ENCODE data around the gene GNA12. TPM values are rescaled to one million over a fixed set of nuclear protein-coding genes. Genes with fewer than 3 reads are reported as not detected.

The GNA12 gene
- 10 to 100 TPM; 17.9 to 33.3 (median 21.7) TPM for total RNA-seq

- intact Hi-C loops (cut with DNase I), result loop anchor here (10.0 kb wide), 1 partner anchor 290 kb away; the partner anchor contains the start of genes BRAT1 and IQCE
- Histone ChIP-seq H3K36me3 (no peaks in the 10 kb centered on the region), H3K4me1 (peaks cover 8 to 13% of the 10 kb centered on the region in 2 donors), H3K4me3 (replicated peaks in 1 of 3) (peak within 1 kb of the TSS in 2 of 3 donors; percentile 29 to 85), H3K27ac (peak within 1 kb of the TSS in 1 of 3 donors; percentile 36), H3K9me3 (no peaks in the 10 kb centered on the region), H3K27me3 (no peaks in the 10 kb centered on the region)
- DNase-seq, result peak; percentile 100
- no peak for TF ChIP-seq CTCF (IDR thresholded peaks at IDR 0.05)
- TF ChIP-seq POLR2A (IDR thresholded peaks at IDR 0.05), result peak in 1 of 2 donors; percentile 83
- whole genome bisulfite sequencing, 2 donors, result 2% methylated on average over 32 to 59 of the region's 79 CpGs
Observed at GRCh38 chr7:2844153-2845033, at the start of gene GNA12. TSS of gene GNA12 (minus strand) at chr7:2844308. CDS start at chr7:2844161, 147 bp downstream.

DNA sequence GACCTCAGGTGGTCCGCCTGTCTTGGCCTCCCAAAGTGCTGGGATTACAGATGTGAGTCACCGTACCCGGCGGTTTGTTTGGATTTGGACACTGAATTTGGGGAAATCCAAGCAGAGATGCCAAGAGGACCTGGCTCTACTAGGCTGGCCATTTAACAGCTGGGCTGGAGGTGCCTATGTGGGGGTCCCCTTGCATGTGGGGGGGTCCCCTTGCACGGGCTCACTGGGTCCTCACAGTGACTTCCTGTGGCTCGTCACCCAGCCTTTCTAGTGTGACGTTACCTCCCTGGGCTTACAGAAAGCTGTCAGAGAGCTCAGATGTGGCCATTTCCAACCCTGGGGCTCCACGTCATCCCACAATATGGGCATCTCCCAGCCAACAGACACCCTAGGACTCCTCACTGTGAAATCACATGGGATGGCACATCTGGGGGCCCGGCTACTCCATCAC, 49.3 kb upstream of the GNA12 start:
- no peak for DNase-seq
- intact Hi-C loops (cut with DNase I), result no loop called here
- no peak overlapping the region for H3K27ac ChIP-seq
- 79 to 85% methylated on average over 5 to 9 of the region's 9 CpGs for WGBS, 2 donors
- H3K27me3 ChIP-seq, result no peaks in the 10 kb centered on the region
- no peaks in the 10 kb centered on the region for H3K36me3 ChIP-seq
- no peaks in the 10 kb centered on the region for H3K4me1 ChIP-seq
- H3K4me3 ChIP-seq (replicated peaks in 1 of 3), result no peak overlapping the region
- no peaks in the 10 kb centered on the region for H3K9me3 ChIP-seq
- no peak for TF ChIP-seq POLR2A (IDR thresholded peaks at IDR 0.05)

DNA sequence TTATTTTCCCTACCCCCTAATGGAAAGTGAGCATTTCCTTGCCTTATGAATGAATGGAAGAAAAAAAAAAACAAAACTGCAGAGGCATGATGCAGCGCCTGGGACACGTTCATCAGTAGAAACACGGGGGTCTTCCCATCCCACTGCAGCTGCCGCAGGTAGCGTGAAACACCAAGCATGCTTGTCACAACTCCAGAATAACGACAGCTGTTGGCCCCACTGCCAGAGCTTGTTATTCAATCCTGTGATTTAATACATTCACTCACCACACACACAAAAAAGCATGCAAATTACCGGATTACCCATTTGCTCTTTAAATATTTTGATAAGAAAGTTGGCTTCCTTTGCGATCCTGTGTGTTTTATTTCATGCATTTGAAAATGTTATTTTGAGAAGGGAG, 48.4 kb upstream of the GNA12 start:
- Histone ChIP-seq H3K4me1 (no peaks in the 10 kb centered on the region), H3K9me3 (no peaks in the 10 kb centered on the region), H3K4me3 (replicated peaks in 1 of 3) (no peak overlapping the region), H3K27me3 (no peaks in the 10 kb centered on the region), H3K27ac (no peak overlapping the region), H3K36me3 (no peaks in the 10 kb centered on the region)
- no peak for DNase-seq
- intact Hi-C loops (cut with DNase I), result no loop called here
- WGBS, 2 donors, result 47 to 50% methylated on average over 8 of the region's 8 CpGs
- TF ChIP-seq POLR2A (IDR thresholded peaks at IDR 0.05) (no peak), CTCF (IDR thresholded peaks at IDR 0.05) (no peak)

- TF ChIP-seq CTCF (IDR thresholded peaks at IDR 0.05) (no peak), POLR2A (IDR thresholded peaks at IDR 0.05) (no peak)
- no peak for DNase-seq
- H3K27me3 ChIP-seq, result no peaks in the 10 kb centered on the region
- no peaks in the 10 kb centered on the region for H3K36me3 ChIP-seq
- H3K27ac ChIP-seq, result no peak overlapping the region
- WGBS, 2 donors, result 53 to 63% methylated on average over 3 to 7 of the region's 7 CpGs
- no peaks in the 10 kb centered on the region for H3K4me1 ChIP-seq
- H3K4me3 ChIP-seq (replicated peaks in 1 of 3), result no peak overlapping the region
- H3K9me3 ChIP-seq, result no peaks in the 10 kb centered on the region
- intact Hi-C loops (cut with DNase I), result no loop called here
Observed at GRCh38 chr7:2887816-2888215, 43.7 kb upstream of the GNA12 start.

- Histone ChIP-seq H3K9me3 (no peaks in the 10 kb centered on the region), H3K4me3 (replicated peaks in 1 of 3) (no peak overlapping the region), H3K36me3 (no peaks in the 10 kb centered on the region), H3K27me3 (no peaks in the 10 kb centered on the region), H3K4me1 (no peaks in the 10 kb centered on the region), H3K27ac (no peak overlapping the region)
- peak in 1 of 2 donors; percentile 17 for DNase-seq
- TF ChIP-seq CTCF (IDR thresholded peaks at IDR 0.05) (peak in 4 of 6 experiments; percentile 17 to 43 (median 37)), POLR2A (IDR thresholded peaks at IDR 0.05) (no peak)
- intact Hi-C loops (cut with DNase I), result no loop called here
- WGBS, 2 donors, result 5 to 26% methylated on average over 8 to 12 of the region's 12 CpGs
Observed at GRCh38 chr7:2886900-2887299, 42.8 kb upstream of the GNA12 start.

All from thyroid gland (tissue), 4 donors.